Measurements from ENCODE around the gene STUM. TPM values are rescaled to one million over a fixed set of nuclear protein-coding genes. Genes with fewer than 3 reads are reported as not detected.

The STUM gene
- total RNA-seq, 1 experiment from 2014 or later = 0.03 TPM

DNA sequence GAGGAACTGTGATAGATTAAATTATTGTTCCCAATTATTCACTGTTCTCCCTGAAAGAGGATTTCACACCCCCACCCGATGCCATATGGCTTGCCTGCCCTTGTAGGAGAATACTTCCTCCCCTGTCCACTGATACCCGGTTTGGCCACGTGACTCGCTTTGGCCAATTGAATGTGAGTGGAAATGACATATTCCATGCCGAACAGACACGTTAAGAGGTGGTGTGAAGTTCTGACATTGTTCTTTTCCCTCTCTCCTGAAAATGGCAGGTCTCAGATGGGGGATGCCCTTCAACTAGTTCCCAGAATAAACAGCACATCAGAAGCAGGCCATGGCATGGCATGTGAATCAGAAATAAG lies 5.3 kb downstream of the STUM start:
- Histone ChIP-seq H3K4me3 (ENCODE audit: low read depth in 2 of 2, low read length in 2 of 2) (no peak overlapping the region), H3K4me1 (ENCODE audit: control insufficient read depth, insufficient read depth, low read length) (peaks cover 3% of the 10 kb centered on the region; the same call in 1 of the 2 replicates), H3K9me3 (ENCODE audit: control insufficient read depth, insufficient read depth, low read depth, low read length) (no peaks in the 10 kb centered on the region), H3K27ac (ENCODE audit: low read length) (no peak overlapping the region), H3K27me3 (ENCODE audit: control insufficient read depth, insufficient read depth, low read length) (peaks cover 52% of the 10 kb centered on the region), H3K36me3 (ENCODE audit: control insufficient read depth, insufficient read depth, low read length) (no peaks in the 10 kb centered on the region)
- no peak for TF ChIP-seq POLR2AphosphoS5 (IDR thresholded peaks at IDR 0.05; ENCODE audit: low read depth, low read length)
- no peak for TF ChIP-seq TCF7L2 (IDR thresholded peaks at IDR 0.05; ENCODE audit: low read depth, low read length)
- TF ChIP-seq, protein P1, sequence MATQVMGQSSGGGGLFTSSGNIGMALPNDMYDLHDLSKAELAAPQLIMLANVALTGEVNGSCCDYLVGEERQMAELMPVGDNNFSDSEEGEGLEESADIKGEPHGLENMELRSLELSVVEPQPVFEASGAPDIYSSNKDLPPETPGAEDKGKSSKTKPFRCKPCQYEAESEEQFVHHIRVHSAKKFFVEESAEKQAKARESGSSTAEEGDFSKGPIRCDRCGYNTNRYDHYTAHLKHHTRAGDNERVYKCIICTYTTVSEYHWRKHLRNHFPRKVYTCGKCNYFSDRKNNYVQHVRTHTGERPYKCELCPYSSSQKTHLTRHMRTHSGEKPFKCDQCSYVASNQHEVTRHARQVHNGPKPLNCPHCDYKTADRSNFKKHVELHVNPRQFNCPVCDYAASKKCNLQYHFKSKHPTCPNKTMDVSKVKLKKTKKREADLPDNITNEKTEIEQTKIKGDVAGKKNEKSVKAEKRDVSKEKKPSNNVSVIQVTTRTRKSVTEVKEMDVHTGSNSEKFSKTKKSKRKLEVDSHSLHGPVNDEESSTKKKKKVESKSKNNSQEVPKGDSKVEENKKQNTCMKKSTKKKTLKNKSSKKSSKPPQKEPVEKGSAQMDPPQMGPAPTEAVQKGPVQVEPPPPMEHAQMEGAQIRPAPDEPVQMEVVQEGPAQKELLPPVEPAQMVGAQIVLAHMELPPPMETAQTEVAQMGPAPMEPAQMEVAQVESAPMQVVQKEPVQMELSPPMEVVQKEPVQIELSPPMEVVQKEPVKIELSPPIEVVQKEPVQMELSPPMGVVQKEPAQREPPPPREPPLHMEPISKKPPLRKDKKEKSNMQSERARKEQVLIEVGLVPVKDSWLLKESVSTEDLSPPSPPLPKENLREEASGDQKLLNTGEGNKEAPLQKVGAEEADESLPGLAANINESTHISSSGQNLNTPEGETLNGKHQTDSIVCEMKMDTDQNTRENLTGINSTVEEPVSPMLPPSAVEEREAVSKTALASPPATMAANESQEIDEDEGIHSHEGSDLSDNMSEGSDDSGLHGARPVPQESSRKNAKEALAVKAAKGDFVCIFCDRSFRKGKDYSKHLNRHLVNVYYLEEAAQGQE (IDR thresholded peaks at IDR 0.05; ENCODE audit: insufficient read depth in 1 of 2, low read depth in 2 of 2, low read length in 1 of 2) = no peak
- no peak for TF ChIP-seq CTCF (IDR thresholded peaks at IDR 0.05)
- TF ChIP-seq SIN3A (IDR thresholded peaks at IDR 0.05; ENCODE audit: borderline replicate concordance, insufficient read depth, low read depth, low read length) = no peak
- intact Hi-C loops (cut with micrococcal nuclease; ENCODE audit: unreplicated experiment) (no loop called here), in situ Hi-C loops (cut with HindIII; ENCODE audit: low pct_unique_long_range_greater_than_20kb, low sequenced_read_pairs) (no loop called here)
- no peak for ATAC-seq
- ChIA-PET CTCF (no interaction called here), POLR2A (no interaction called here)
- no TSS peak for BruUV-seq (replicated peaks)
- DNase-seq (ENCODE audit: low read depth, low spot score) = no peak

DNA sequence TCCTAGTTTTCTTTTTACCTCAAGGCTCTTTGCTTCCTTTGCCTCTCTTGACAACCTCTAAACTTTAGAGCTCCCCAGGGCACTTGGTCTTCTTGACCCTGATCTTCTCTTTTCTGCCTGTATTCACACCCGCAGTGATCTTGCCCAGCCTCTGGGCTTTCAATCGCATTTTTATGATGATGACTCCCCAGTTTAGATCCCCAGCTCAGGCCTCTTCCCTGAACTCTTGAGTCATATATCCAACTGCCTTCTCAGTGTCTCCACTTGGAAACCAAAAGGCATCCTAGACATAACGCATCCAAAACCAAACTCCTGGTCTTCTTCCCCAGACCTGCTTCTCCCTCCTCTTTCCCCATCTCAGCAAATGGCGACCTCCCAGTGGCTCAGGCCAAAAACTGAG lies 6.5 kb downstream of the STUM start:
- intact Hi-C loops (cut with micrococcal nuclease; ENCODE audit: unreplicated experiment) = no loop called here
- Histone ChIP-seq H3K4me1 (ENCODE audit: control insufficient read depth, insufficient read depth, low read length) (no peaks in the 10 kb centered on the region), H3K4me3 (ENCODE audit: low read depth in 2 of 2, low read length in 2 of 2) (no peak overlapping the region), H3K27me3 (ENCODE audit: control insufficient read depth, insufficient read depth, low read length) (peaks cover 50% of the 10 kb centered on the region), H3K9me3 (ENCODE audit: control insufficient read depth, insufficient read depth, low read depth, low read length) (no peaks in the 10 kb centered on the region), H3K36me3 (ENCODE audit: control insufficient read depth, insufficient read depth, low read length) (no peaks in the 10 kb centered on the region), H3K27ac (ENCODE audit: low read length) (no peak overlapping the region)
- ATAC-seq (no peak), DNase-seq (ENCODE audit: low read depth, low spot score) (no peak)
- CTCF ChIA-PET = no interaction called here
- BruUV-seq (replicated peaks) = no TSS peak
- TF ChIP-seq SIN3A (IDR thresholded peaks at IDR 0.05; ENCODE audit: borderline replicate concordance, insufficient read depth, low read depth, low read length) = no peak
- no peak for TF ChIP-seq TCF7L2 (IDR thresholded peaks at IDR 0.05; ENCODE audit: low read depth, low read length)
- no peak for TF ChIP-seq POLR2AphosphoS5 (IDR thresholded peaks at IDR 0.05; ENCODE audit: low read depth, low read length)
- no peak for TF ChIP-seq CTCF (IDR thresholded peaks at IDR 0.05)
- TF ChIP-seq, protein P1 (IDR thresholded peaks at IDR 0.05; ENCODE audit: insufficient read depth in 1 of 2, low read depth in 2 of 2, low read length in 1 of 2) = no peak
- in situ Hi-C loops (cut with HindIII; ENCODE audit: low pct_unique_long_range_greater_than_20kb, low sequenced_read_pairs) = no loop called here
- POLR2A ChIA-PET = no interaction called here

Measured in Panc1 (cell line).